Measurements from ENCODE around the gene GALR3. TPM values are rescaled to one million over a fixed set of nuclear protein-coding genes. Genes with fewer than 3 reads are reported as not detected.

Gene GALR3
- total and polyA plus RNA-seq, 2 of the 8 experiments (the other 6 are each of a cell fraction or from before 2014, with no cell fraction given): 0.84 to 1.1 TPM

DNA sequence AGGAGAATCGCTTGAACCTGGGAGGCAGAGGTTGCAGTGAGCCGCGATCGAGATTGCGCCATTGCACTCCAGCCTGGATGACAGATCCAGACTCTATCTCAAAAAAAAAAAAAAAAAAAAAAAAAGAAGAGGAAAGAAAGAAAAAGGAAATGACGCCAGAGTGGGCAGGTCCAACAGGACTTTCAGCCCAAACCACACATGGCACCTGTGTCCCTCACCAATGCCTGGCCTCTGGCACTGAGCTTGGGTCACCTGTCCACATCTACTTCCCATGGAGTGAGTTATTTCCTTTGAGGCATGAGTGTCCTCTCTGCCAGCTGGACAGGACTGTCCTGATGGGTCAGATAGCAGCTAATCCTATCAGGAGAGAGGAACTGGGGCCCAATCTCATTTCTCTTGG lies 30.7 kb upstream of the GALR3 start:
- H2BK5ac ChIP-seq (ENCODE audit: low read depth, low read length): no peak overlapping the region
- H2BK15ac ChIP-seq (ENCODE audit: low read length): no peak overlapping the region
- no peak overlapping the region for H4K8ac ChIP-seq (ENCODE audit: extremely low read depth, insufficient read depth, low read length)
- ChIA-PET POLR2A (ENCODE audit: partially characterized antibody) (interaction anchor here (0.8 to 1.7 kb wide), 5 partner anchors 10 to 30 kb away, joined by 3 to 7 read pairs (median 4); a partner anchor contains a TSS), CTCF (ENCODE audit: partially characterized antibody) (interaction anchor here (0.6 to 2.8 kb wide), 11 partner anchors 9 to 879 kb away, joined by 3 to 22 read pairs (median 4); partner anchors contain the start of gene LGALS1)
- no peaks in the 10 kb centered on the region for H3K9me3 ChIP-seq (ENCODE audit: insufficient read depth in 2 of 2, low read depth in 1 of 2, low read length in 1 of 2)
- H3K23me2 ChIP-seq (ENCODE audit: low read depth, low read length): no peaks in the 10 kb centered on the region
- no peak overlapping the region for H3K18ac ChIP-seq (ENCODE audit: extremely low read depth, low read length)
- H2AFZ ChIP-seq (ENCODE audit: low read length): no peak overlapping the region
- WGBS, 2 experiments (ENCODE audit: extremely low coverage in 1 of 2, insufficient coverage in 1 of 2, insufficient read length in 1 of 2, insufficient replicate concordance in 2 of 2, low coverage in 1 of 2, low lambda C conversion rate in 2 of 2, missing lambda C conversion rate in 1 of 2): 91% methylated on average over 5 of the region's 6 CpGs; no CpG with 5 or more reads in 1 of the 2 experiments
- H3K27ac ChIP-seq (ENCODE audit: low read depth, low read length): no peak overlapping the region
- H3K27me3 ChIP-seq (replicated peaks in 1 of 4; ENCODE audit: control insufficient read depth in 3 of 4, extremely low read depth in 1 of 4, insufficient read depth in 3 of 4, low read length in 3 of 4): peaks cover 0 to 6% (median under 1%) of the 10 kb centered on the region in 4 experiments; a peak in 2 of 7 replicates
- no peak for FAIRE-seq
- H3K14ac ChIP-seq (ENCODE audit: insufficient read length): no peak overlapping the region
- no peak overlapping the region for H4K5ac ChIP-seq (ENCODE audit: insufficient read length, low read depth, low read length)
- no peaks in the 10 kb centered on the region for H4K20me1 ChIP-seq (replicated peaks in 1 of 2; ENCODE audit: control insufficient read depth in 1 of 2, insufficient read depth in 2 of 2, low read length in 2 of 2)
- H4K91ac ChIP-seq (replicated peaks; ENCODE audit: insufficient read length, low read length): no peak overlapping the region
- no peak overlapping the region for H3K4me3 ChIP-seq (ENCODE audit: extremely low read depth in 1 of 4, insufficient read depth in 2 of 4, low read depth in 3 of 4, low read length in 4 of 4)
- no peaks in the 10 kb centered on the region for H3K36me3 ChIP-seq (ENCODE audit: control insufficient read depth in 2 of 4, insufficient read depth in 4 of 4, low read length in 3 of 4)
- no peaks in the 10 kb centered on the region for H3K79me2 ChIP-seq (ENCODE audit: control insufficient read depth in 1 of 2, insufficient read depth in 2 of 2, low read length in 2 of 2)
- H3K9ac ChIP-seq (replicated peaks in 1 of 4; ENCODE audit: extremely low read depth in 1 of 4, low read depth in 3 of 4, low read length in 3 of 4): no peak overlapping the region
- H3K79me1 ChIP-seq (ENCODE audit: low read depth, low read length): no peaks in the 10 kb centered on the region
- H3K4me2 ChIP-seq (ENCODE audit: insufficient read depth in 1 of 2, low read depth in 2 of 2, low read length in 2 of 2): no peak overlapping the region
- H3K4ac ChIP-seq (replicated peaks; ENCODE audit: insufficient read length, low read depth, low read length): no peak overlapping the region
- no peak for DNase-seq (ENCODE audit: low read depth in 1 of 2, low spot score in 2 of 2)
- no peak overlapping the region for H2BK12ac ChIP-seq (ENCODE audit: low read depth, low read length)
- no peaks in the 10 kb centered on the region for H3K4me1 ChIP-seq (replicated peaks in 1 of 4; ENCODE audit: control insufficient read depth in 3 of 4, insufficient read depth in 4 of 4, low read length in 3 of 4)
- no peak overlapping the region for H3K23ac ChIP-seq (ENCODE audit: insufficient read length)
- no peak overlapping the region for H2BK20ac ChIP-seq (ENCODE audit: low read length)
- H3K56ac ChIP-seq (replicated peaks; ENCODE audit: insufficient read length, low read depth, low read length): no peak overlapping the region
- H2BK120ac ChIP-seq (replicated peaks; ENCODE audit: low read depth, low read length): no peak overlapping the region
- H2AK5ac ChIP-seq (ENCODE audit: low read depth, low read length): 0 out of 2 replicates have a peak overlapping the region, but pooled peaks have one; percentile 65
- TF ChIP-seq CREB1 (IDR thresholded peaks at IDR 0.05): no peak
- TF ChIP-seq TAF1 (IDR thresholded peaks at IDR 0.05; ENCODE audit: low read depth, low read length): no peak
- TF ChIP-seq SRF (IDR thresholded peaks at IDR 0.05; ENCODE audit: low read depth, low read length): no peak
- TF ChIP-seq, protein P1, sequence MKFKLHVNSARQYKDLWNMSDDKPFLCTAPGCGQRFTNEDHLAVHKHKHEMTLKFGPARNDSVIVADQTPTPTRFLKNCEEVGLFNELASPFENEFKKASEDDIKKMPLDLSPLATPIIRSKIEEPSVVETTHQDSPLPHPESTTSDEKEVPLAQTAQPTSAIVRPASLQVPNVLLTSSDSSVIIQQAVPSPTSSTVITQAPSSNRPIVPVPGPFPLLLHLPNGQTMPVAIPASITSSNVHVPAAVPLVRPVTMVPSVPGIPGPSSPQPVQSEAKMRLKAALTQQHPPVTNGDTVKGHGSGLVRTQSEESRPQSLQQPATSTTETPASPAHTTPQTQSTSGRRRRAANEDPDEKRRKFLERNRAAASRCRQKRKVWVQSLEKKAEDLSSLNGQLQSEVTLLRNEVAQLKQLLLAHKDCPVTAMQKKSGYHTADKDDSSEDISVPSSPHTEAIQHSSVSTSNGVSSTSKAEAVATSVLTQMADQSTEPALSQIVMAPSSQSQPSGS (IDR thresholded peaks at IDR 0.05; ENCODE audit: low read length): no peak
- TF ChIP-seq, protein P2, sequence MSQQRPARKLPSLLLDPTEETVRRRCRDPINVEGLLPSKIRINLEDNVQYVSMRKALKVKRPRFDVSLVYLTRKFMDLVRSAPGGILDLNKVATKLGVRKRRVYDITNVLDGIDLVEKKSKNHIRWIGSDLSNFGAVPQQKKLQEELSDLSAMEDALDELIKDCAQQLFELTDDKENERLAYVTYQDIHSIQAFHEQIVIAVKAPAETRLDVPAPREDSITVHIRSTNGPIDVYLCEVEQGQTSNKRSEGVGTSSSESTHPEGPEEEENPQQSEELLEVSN (IDR thresholded peaks at IDR 0.05): no peak
- no peak for TF ChIP-seq POLR2AphosphoS5 (IDR thresholded peaks at IDR 0.05; ENCODE audit: low read depth, low read length)
- no peak for TF ChIP-seq JUN (IDR thresholded peaks at IDR 0.05; ENCODE audit: low read depth, low read length)
- TF ChIP-seq CBX8 (IDR thresholded peaks at IDR 0.05; ENCODE audit: borderline replicate concordance, low read depth, low read length): no peak
- no peak for TF ChIP-seq ASH2L (IDR thresholded peaks at IDR 0.05; ENCODE audit: low read length)
- no peak for TF ChIP-seq HDAC6 (IDR thresholded peaks at IDR 0.05; ENCODE audit: low read depth, low read length)
- no peak for TF ChIP-seq CHD2 (IDR thresholded peaks at IDR 0.05; ENCODE audit: low read length)
- no peak for TF ChIP-seq EZH2 (IDR thresholded peaks at IDR 0.05; ENCODE audit: low read depth, low read length, severe bottlenecking)
- TF ChIP-seq SP4 (IDR thresholded peaks at IDR 0.05; ENCODE audit: low read length): no peak

All from H1 (cell line).